Neural progenitor cell (in vitro differentiated cells): ENCODE measurements around the gene CCT7. TPM values are rescaled to one million over a fixed set of nuclear protein-coding genes. Genes with fewer than 3 reads are reported as not detected.

Source experiments
- DNase-seq: peaks from one replicate; pipeline ENCODE4 v3.0.0-alpha.2; 2016; ENCODE audit warnings: low spot score
- H2AFZ ChIP-seq: fragments of 200-600 bp; sonication (generic); replicated peaks from 2 replicates; pipeline ENCODE4 v1.6.1; 2016; ENCODE audit warnings: antibody characterized with exemption
- H3F3A ChIP-seq: fragments of 200-600 bp; sonication (generic); 2 replicates; pipeline ENCODE4 v1.6.1; 2016; ENCODE audit warnings: antibody characterized with exemption, low read depth
- H3K27ac ChIP-seq: fragments of 200-600 bp; sonication (generic); 2 replicates; pipeline ENCODE4 v1.5.1; 2016; ENCODE audit warnings: mild to moderate bottlenecking
- H3K27me3 ChIP-seq: fragments of 200-600 bp; sonication (generic); 2 replicates; pipeline ENCODE4 v1.6.1; 2016; ENCODE audit warnings: mild to moderate bottlenecking, moderate library complexity
- H3K36me3 ChIP-seq: fragments of 200-600 bp; sonication (generic); 2 replicates; pipeline ENCODE4 v1.5.1; 2016
- H3K4me1 ChIP-seq: fragments of 200-600 bp; sonication (generic); 2 replicates; pipeline ENCODE4 v1.6.1; 2016; ENCODE audit warnings: mixed run types
- H3K4me2 ChIP-seq: fragments of 200-600 bp; sonication (generic); 2 replicates; pipeline ENCODE4 v1.6.1; 2016
- H3K4me3 ChIP-seq: fragments of 200-600 bp; sonication (generic); 2 replicates; pipeline ENCODE4 v1.5.1; 2016
- H3K79me2 ChIP-seq: fragments of 200-600 bp; sonication (generic); 2 replicates; pipeline ENCODE4 v1.6.1; 2016; ENCODE audit warnings: low read depth
- H3K9ac ChIP-seq: fragments of 200-600 bp; sonication (generic); 2 replicates; pipeline ENCODE4 v1.6.1; 2016
- H3K9me3 ChIP-seq: fragments of 200-600 bp; sonication (generic); 2 replicates; pipeline ENCODE4 v1.5.1; 2016; ENCODE audit warnings: low read depth
- H4K20me1 ChIP-seq: fragments of 200-600 bp; sonication (generic); 2 replicates; pipeline ENCODE4 v1.6.1; 2016; ENCODE audit warnings: low read depth
- H3K27ac Mint-ChIP-seq: 3 replicates; pipeline ENCODE4 v1.8.0; 2021; ENCODE audit warnings: mixed read lengths
- H3K27me3 Mint-ChIP-seq: 2 replicates; pipeline ENCODE4 v1.8.0; 2022; ENCODE audit warnings: low read depth, mild to moderate bottlenecking, inconsistent platforms, moderate library complexity, mixed read lengths; ENCODE audit not compliant: insufficient read depth
- H3K36me3 Mint-ChIP-seq: 3 replicates; pipeline ENCODE4 v1.8.0; 2021; ENCODE audit warnings: mixed read lengths
- H3K4me1 Mint-ChIP-seq: 3 replicates; pipeline ENCODE4 v1.8.0; 2021; ENCODE audit warnings: mixed read lengths
- H3K4me3 Mint-ChIP-seq: 3 replicates; pipeline ENCODE4 v1.8.0; 2021; ENCODE audit warnings: mild to moderate bottlenecking, moderate library complexity, mixed read lengths
- H3K9me3 Mint-ChIP-seq: 3 replicates; pipeline ENCODE4 v1.8.0; 2020; ENCODE audit warnings: mixed read lengths
- CTCF ChIP-seq: fragments of 200-600 bp; sonication (generic); IDR thresholded peaks from 2 replicates; pipeline ENCODE4 v1.5.1; 2017; ENCODE audit warnings: antibody characterized with exemption, mild to moderate bottlenecking
- EZH2 ChIP-seq: fragments of 200-600 bp; sonication (generic); IDR thresholded peaks from 2 replicates; pipeline ENCODE4 v1.6.1; 2017; ENCODE audit warnings: antibody characterized with exemption, mild to moderate bottlenecking, moderate library complexity
- EZH2phosphoT487 ChIP-seq: fragments of 200-600 bp; sonication (generic); IDR thresholded peaks from 2 replicates; pipeline ENCODE4 v1.6.1; 2017; ENCODE audit warnings: antibody characterized with exemption
- total RNA-seq: library from RNA; depleted of rRNA; stranded (reverse); fragments of >200 nt; gene quantifications from 2 replicates; pipeline ENCODE4 v1.2.3, GENCODE V29; 2015; ENCODE audit warnings: low replicate concordance

Gene CCT7
- total RNA-seq, 1 donor from 2014 or later: 456 TPM

GRCh38 chr2:73255907-73256617 is 22.0 kb downstream of the CCT7 start:
- H3K79me2 ChIP-seq: no peaks in the 10 kb centered on the region
- H2AFZ ChIP-seq: no peak overlapping the region
- H3K4me2 ChIP-seq: no peak overlapping the region
- no peaks in the 10 kb centered on the region for H3K27me3 ChIP-seq
- H4K20me1 ChIP-seq: peaks cover 37% of the 10 kb centered on the region
- Mint-ChIP-seq H3K27ac (no peak overlapping the region), H3K9me3 (no peaks in the 10 kb centered on the region), H3K4me1 (no peaks in the 10 kb centered on the region), H3K4me3 (no peak overlapping the region), H3K36me3 (peaks cover 14% of the 10 kb centered on the region), H3K27me3 (no peaks in the 10 kb centered on the region)
- H3F3A ChIP-seq: peaks cover 19% of the 10 kb centered on the region
- TF ChIP-seq EZH2phosphoT487 (no peak), CTCF (no peak), EZH2 (no peak)
- H3K4me1 ChIP-seq: peaks cover 10% of the 10 kb centered on the region
- H3K36me3 ChIP-seq: no peaks in the 10 kb centered on the region
- H3K4me3 ChIP-seq: no peak overlapping the region
- H3K9ac ChIP-seq: no peak overlapping the region
- no peak overlapping the region for H3K27ac ChIP-seq
- no peaks in the 10 kb centered on the region for H3K9me3 ChIP-seq
- peak; percentile 19 for DNase-seq

GRCh38 chr2:73256618-73256922 is 22.5 kb downstream of the CCT7 start:
- Mint-ChIP-seq H3K4me1 (no peaks in the 10 kb centered on the region), H3K27me3 (no peaks in the 10 kb centered on the region), H3K36me3 (peaks cover 13% of the 10 kb centered on the region), H3K9me3 (no peaks in the 10 kb centered on the region), H3K4me3 (no peak overlapping the region), H3K27ac (no peak overlapping the region)
- Histone ChIP-seq H3K4me3 (no peak overlapping the region), H3K36me3 (no peaks in the 10 kb centered on the region), H3F3A (peaks cover 19% of the 10 kb centered on the region), H3K4me2 (no peak overlapping the region), H3K79me2 (no peaks in the 10 kb centered on the region), H3K27ac (no peak overlapping the region), H3K9me3 (no peaks in the 10 kb centered on the region), H2AFZ (no peak overlapping the region), H3K4me1 (peaks cover 10% of the 10 kb centered on the region), H4K20me1 (peaks cover 37% of the 10 kb centered on the region), H3K9ac (no peak overlapping the region), H3K27me3 (no peaks in the 10 kb centered on the region)
- TF ChIP-seq EZH2: no peak
- no peak for TF ChIP-seq CTCF
- no peak for TF ChIP-seq EZH2phosphoT487
- DNase-seq: peak; percentile 12

GRCh38 chr2:73257021-73257420 is 22.9 kb downstream of the CCT7 start:
- no peak overlapping the region for H3K9ac ChIP-seq
- no peak for TF ChIP-seq EZH2
- no peak for TF ChIP-seq CTCF
- TF ChIP-seq EZH2phosphoT487: no peak
- H3K27me3 ChIP-seq: no peaks in the 10 kb centered on the region
- no peak overlapping the region for H3K27ac Mint-ChIP-seq
- H2AFZ ChIP-seq: no peak overlapping the region
- H3K4me1 Mint-ChIP-seq: no peaks in the 10 kb centered on the region
- H3K4me3 ChIP-seq: no peak overlapping the region
- peaks cover 10% of the 10 kb centered on the region for H3K4me1 ChIP-seq
- peaks cover 19% of the 10 kb centered on the region for H3F3A ChIP-seq
- no peak overlapping the region for H3K27ac ChIP-seq
- H3K79me2 ChIP-seq: no peaks in the 10 kb centered on the region
- no peaks in the 10 kb centered on the region for H3K36me3 ChIP-seq
- no peak for DNase-seq
- no peak overlapping the region for H3K4me2 ChIP-seq
- H3K36me3 Mint-ChIP-seq: peaks cover 13% of the 10 kb centered on the region
- H3K27me3 Mint-ChIP-seq: no peaks in the 10 kb centered on the region
- no peak overlapping the region for H3K4me3 Mint-ChIP-seq
- H3K9me3 ChIP-seq: no peaks in the 10 kb centered on the region
- H4K20me1 ChIP-seq: peaks cover 37% of the 10 kb centered on the region
- no peaks in the 10 kb centered on the region for H3K9me3 Mint-ChIP-seq
